Measurements from ENCODE around the gene RUBCNL. TPM values are rescaled to one million over a fixed set of nuclear protein-coding genes. Genes with fewer than 3 reads are reported as not detected.

RUBCNL gene
- total and polyA plus RNA-seq, 9 donors, result 1.9 to 3.1 (median 2.5) TPM

DNA sequence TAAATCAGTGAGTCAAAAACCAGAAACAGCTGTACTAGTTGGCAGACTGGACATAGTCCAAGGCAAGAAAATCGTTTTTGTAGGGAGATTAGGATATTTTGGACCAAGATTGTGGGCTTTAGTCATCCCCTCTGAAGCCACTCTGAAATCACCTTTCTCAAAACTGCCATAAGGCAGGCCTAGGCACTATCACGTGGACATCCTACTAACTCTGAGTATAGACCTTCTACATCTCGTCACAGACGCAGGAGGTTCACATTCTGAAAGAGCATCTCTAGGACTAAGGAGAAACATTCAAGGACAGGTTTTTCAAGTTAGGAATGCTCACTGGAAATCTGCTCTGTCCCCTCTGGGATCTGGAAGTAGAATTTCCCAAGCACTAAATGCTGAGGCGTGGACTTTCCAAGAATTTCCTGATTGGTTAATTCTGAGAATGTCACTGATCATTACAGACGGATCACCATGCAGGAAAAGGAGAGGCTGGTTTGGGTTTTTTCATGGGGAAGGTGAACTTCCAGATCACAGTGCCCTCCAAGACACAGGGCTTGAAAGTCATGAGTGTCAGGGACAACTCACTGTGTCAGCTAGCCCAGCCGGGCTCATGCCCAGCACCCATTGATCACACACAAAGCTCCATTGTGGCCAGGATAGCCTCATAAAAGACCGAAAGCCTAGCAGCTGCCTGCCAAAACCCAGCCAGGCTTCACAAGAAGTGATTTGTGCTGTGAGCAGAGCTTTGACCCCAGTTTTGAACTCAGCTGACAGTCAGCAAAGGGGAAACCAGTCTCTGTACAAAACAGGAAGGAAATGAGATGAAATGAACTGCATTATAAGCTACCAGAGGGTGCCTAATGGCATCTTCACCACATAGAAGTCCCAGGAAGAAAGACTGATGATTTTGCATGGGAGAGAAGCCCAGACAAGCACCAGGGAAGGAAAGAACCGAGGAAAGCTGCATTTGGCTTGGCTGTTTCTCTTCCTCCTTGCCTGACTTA is 2.7 kb upstream of the RUBCNL start:
- Histone ChIP-seq H3K27ac (ENCODE audit: low read length) (peak overlapping the region; percentile 48), H3K4me3 (ENCODE audit: low read length) (no peak overlapping the region), H3K27me3 (ENCODE audit: control insufficient read depth, insufficient read depth, low read length) (peaks cover 31% of the 10 kb centered on the region), H3K9me3 (replicated peaks; ENCODE audit: control insufficient read depth, low read depth, low read length) (no peaks in the 10 kb centered on the region), H3K36me3 (ENCODE audit: control insufficient read depth, insufficient read depth, low read length) (no peaks in the 10 kb centered on the region), H3K4me1 (ENCODE audit: control insufficient read depth, insufficient read depth, low read length) (peaks cover 25% of the 10 kb centered on the region)
- peak; percentile 78 for DNase-seq
- WGBS (ENCODE audit: insufficient coverage), result 49% methylated on average over 6 of the region's 9 CpGs

DNA sequence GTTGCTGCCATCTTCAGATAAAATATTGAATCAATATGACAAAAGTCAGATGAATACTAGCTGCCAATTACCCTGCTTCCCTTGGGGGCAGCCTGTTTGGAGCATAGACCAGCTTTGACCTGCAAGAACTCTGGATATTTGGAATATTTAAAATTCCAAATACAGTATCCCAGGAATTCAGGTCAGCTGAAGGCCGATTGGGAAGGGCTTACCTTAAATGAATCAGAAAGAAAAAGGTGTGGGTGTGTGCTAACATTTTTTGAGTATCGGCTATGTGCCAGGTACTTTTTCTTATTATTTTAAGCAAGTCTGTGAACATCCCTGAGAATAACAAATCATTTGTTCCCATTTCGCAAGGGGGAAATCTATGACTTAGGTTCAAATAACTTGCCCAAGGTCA is 1.8 kb upstream of the RUBCNL start:
- DNase-seq, result no peak
- WGBS (ENCODE audit: insufficient coverage), result no CpG with 5 or more reads among the region's 3 CpGs
- Histone ChIP-seq H3K27ac (ENCODE audit: low read length) (no peak overlapping the region), H3K36me3 (ENCODE audit: control insufficient read depth, insufficient read depth, low read length) (no peaks in the 10 kb centered on the region), H3K9me3 (replicated peaks; ENCODE audit: control insufficient read depth, low read depth, low read length) (no peaks in the 10 kb centered on the region), H3K4me1 (ENCODE audit: control insufficient read depth, insufficient read depth, low read length) (peaks cover 25% of the 10 kb centered on the region), H3K4me3 (ENCODE audit: low read length) (no peak overlapping the region), H3K27me3 (ENCODE audit: control insufficient read depth, insufficient read depth, low read length) (peaks cover 32% of the 10 kb centered on the region)

DNA sequence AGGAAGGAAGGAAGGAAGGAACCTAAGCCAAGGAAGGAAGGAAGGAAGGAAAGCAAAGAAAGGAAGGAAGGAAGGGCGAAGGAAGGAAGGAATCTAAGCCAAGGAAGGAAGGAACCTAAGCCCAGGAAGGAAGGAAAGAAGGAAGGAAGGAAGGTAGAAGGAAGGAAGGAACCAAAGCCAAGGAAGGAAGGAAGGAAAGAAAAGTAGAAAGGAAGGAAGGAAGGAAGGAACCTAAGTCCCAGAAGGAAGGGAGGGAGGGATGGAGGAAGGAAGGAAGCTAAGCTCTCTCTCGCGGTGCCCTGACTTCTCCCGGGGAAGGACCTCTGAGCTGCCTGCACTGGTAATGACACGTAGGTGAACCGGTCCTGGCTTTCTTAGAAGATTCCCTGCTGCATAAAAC is 1.3 kb upstream of the RUBCNL start:
- Histone ChIP-seq H3K4me1 (ENCODE audit: control insufficient read depth, insufficient read depth, low read length) (peaks cover 25% of the 10 kb centered on the region), H3K27me3 (ENCODE audit: control insufficient read depth, insufficient read depth, low read length) (peaks cover 32% of the 10 kb centered on the region), H3K36me3 (ENCODE audit: control insufficient read depth, insufficient read depth, low read length) (no peaks in the 10 kb centered on the region), H3K4me3 (ENCODE audit: low read length) (no peak overlapping the region), H3K9me3 (replicated peaks; ENCODE audit: control insufficient read depth, low read depth, low read length) (no peaks in the 10 kb centered on the region), H3K27ac (ENCODE audit: low read length) (no peak overlapping the region)
- no peak for DNase-seq
- WGBS (ENCODE audit: insufficient coverage), result 88% methylated on average over 4 of the region's 6 CpGs

- 2% methylated on average over 18 of the region's 37 CpGs for WGBS (ENCODE audit: insufficient coverage)
- Histone ChIP-seq H3K27ac (ENCODE audit: low read length) (no peak overlapping the region), H3K4me3 (ENCODE audit: low read length) (peak overlapping the region; percentile 52), H3K9me3 (replicated peaks; ENCODE audit: control insufficient read depth, low read depth, low read length) (no peaks in the 10 kb centered on the region), H3K36me3 (ENCODE audit: control insufficient read depth, insufficient read depth, low read length) (no peaks in the 10 kb centered on the region), H3K4me1 (ENCODE audit: control insufficient read depth, insufficient read depth, low read length) (peaks cover 25% of the 10 kb centered on the region), H3K27me3 (ENCODE audit: control insufficient read depth, insufficient read depth, low read length) (peaks cover 32% of the 10 kb centered on the region)
- DNase-seq, result no peak
These were observed 524 bp downstream of the RUBCNL start for GRCh38 chr13:46386392-46387063.

GRCh38 chr13:46385946-46386345 is 1.1 kb downstream of the RUBCNL start:
- DNase-seq, result no peak

DNA sequence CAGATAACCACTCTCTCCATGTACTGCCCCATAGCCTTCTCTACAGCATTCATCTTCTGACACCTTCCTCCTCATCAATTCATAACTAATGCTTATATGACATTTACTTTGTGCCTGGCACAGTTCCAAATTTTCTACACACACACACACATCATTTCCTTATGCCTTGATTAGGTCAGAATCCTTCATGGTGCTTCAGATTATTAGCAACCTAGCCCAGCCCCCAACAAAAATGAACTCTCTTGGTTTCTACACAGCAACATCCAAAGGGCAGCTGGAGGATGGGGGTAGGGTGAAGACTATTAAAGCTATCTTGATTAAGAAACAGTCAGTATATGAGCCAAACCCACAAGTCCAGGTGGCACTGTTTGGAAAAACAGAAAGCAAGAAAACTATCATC is 3.7 kb downstream of the RUBCNL start:
- H3K4me3 ChIP-seq (ENCODE audit: low read length), result no peak overlapping the region
- peaks cover 13% of the 10 kb centered on the region for H3K4me1 ChIP-seq (ENCODE audit: control insufficient read depth, insufficient read depth, low read length)
- H3K27ac ChIP-seq (ENCODE audit: low read length), result no peak overlapping the region
- H3K36me3 ChIP-seq (ENCODE audit: control insufficient read depth, insufficient read depth, low read length), result no peaks in the 10 kb centered on the region
- no peaks in the 10 kb centered on the region for H3K9me3 ChIP-seq (replicated peaks; ENCODE audit: control insufficient read depth, low read depth, low read length)
- DNase-seq, result no peak
- peaks cover 29% of the 10 kb centered on the region for H3K27me3 ChIP-seq (ENCODE audit: control insufficient read depth, insufficient read depth, low read length)

More at GRCh38 chr13:46385946-46386345, 1.1 kb downstream of the RUBCNL start:
- Histone ChIP-seq H3K9me3 (replicated peaks; ENCODE audit: control insufficient read depth, low read depth, low read length) (no peaks in the 10 kb centered on the region), H3K36me3 (ENCODE audit: control insufficient read depth, insufficient read depth, low read length) (no peaks in the 10 kb centered on the region), H3K27ac (ENCODE audit: low read length) (no peak overlapping the region), H3K4me1 (ENCODE audit: control insufficient read depth, insufficient read depth, low read length) (peaks cover 25% of the 10 kb centered on the region), H3K4me3 (ENCODE audit: low read length) (peak overlapping the region; percentile 52), H3K27me3 (ENCODE audit: control insufficient read depth, insufficient read depth, low read length) (peaks cover 32% of the 10 kb centered on the region)
- 19% methylated on average over 6 of the region's 10 CpGs for WGBS (ENCODE audit: insufficient coverage)

- H3K27me3 ChIP-seq (ENCODE audit: control insufficient read depth, insufficient read depth, low read length), result peaks cover 19% of the 10 kb centered on the region
- peaks cover 8% of the 10 kb centered on the region for H3K4me1 ChIP-seq (ENCODE audit: control insufficient read depth, insufficient read depth, low read length)
- DNase-seq, result no peak
- no peak overlapping the region for H3K27ac ChIP-seq (ENCODE audit: low read length)
- no peaks in the 10 kb centered on the region for H3K9me3 ChIP-seq (replicated peaks; ENCODE audit: control insufficient read depth, low read depth, low read length)
- WGBS (ENCODE audit: insufficient coverage), result 92% methylated on average over 3 of the region's 3 CpGs
- no peaks in the 10 kb centered on the region for H3K36me3 ChIP-seq (ENCODE audit: control insufficient read depth, insufficient read depth, low read length)
- H3K4me3 ChIP-seq (ENCODE audit: low read length), result no peak overlapping the region
These were observed 4.8 kb downstream of the RUBCNL start for GRCh38 chr13:46382224-46382623.

- no peak for DNase-seq
- Histone ChIP-seq H3K27ac (ENCODE audit: low read length) (no peak overlapping the region), H3K4me1 (ENCODE audit: control insufficient read depth, insufficient read depth, low read length) (no peaks in the 10 kb centered on the region), H3K27me3 (ENCODE audit: control insufficient read depth, insufficient read depth, low read length) (peaks cover 2% of the 10 kb centered on the region), H3K9me3 (replicated peaks; ENCODE audit: control insufficient read depth, low read depth, low read length) (no peaks in the 10 kb centered on the region), H3K36me3 (ENCODE audit: control insufficient read depth, insufficient read depth, low read length) (no peaks in the 10 kb centered on the region), H3K4me3 (ENCODE audit: low read length) (no peak overlapping the region)
- WGBS (ENCODE audit: insufficient coverage), result no CpG with 5 or more reads among the region's 4 CpGs
These were observed 6.8 kb downstream of the RUBCNL start for GRCh38 chr13:46380242-46380641.

- H3K4me3 ChIP-seq (ENCODE audit: low read length), result no peak overlapping the region
- H3K27me3 ChIP-seq (ENCODE audit: control insufficient read depth, insufficient read depth, low read length), result peaks cover under 1% of the 10 kb centered on the region
- DNase-seq, result no peak
- WGBS (ENCODE audit: insufficient coverage), result no CpG with 5 or more reads among the region's 2 CpGs
- no peak overlapping the region for H3K27ac ChIP-seq (ENCODE audit: low read length)
- H3K9me3 ChIP-seq (replicated peaks; ENCODE audit: control insufficient read depth, low read depth, low read length), result no peaks in the 10 kb centered on the region
- H3K4me1 ChIP-seq (ENCODE audit: control insufficient read depth, insufficient read depth, low read length), result no peaks in the 10 kb centered on the region
- H3K36me3 ChIP-seq (ENCODE audit: control insufficient read depth, insufficient read depth, low read length), result no peaks in the 10 kb centered on the region
These were observed 7.4 kb downstream of the RUBCNL start for GRCh38 chr13:46379611-46380010.

- Histone ChIP-seq H3K4me1 (ENCODE audit: control insufficient read depth, insufficient read depth, low read length) (no peaks in the 10 kb centered on the region), H3K36me3 (ENCODE audit: control insufficient read depth, insufficient read depth, low read length) (no peaks in the 10 kb centered on the region), H3K27me3 (ENCODE audit: control insufficient read depth, insufficient read depth, low read length) (no peaks in the 10 kb centered on the region), H3K9me3 (replicated peaks; ENCODE audit: control insufficient read depth, low read depth, low read length) (no peaks in the 10 kb centered on the region), H3K4me3 (ENCODE audit: low read length) (no peak overlapping the region), H3K27ac (ENCODE audit: low read length) (no peak overlapping the region)
- WGBS (ENCODE audit: insufficient coverage), result 86% methylated on average over 1 of the region's 2 CpGs
- no peak for DNase-seq
These were observed 8.6 kb downstream of the RUBCNL start for GRCh38 chr13:46378411-46378810.
